RWPE2 (cell line): ENCODE data around the gene CDK12.
"Not testable (repeated sequence)": the region's sequence is repeated elsewhere in the genome, so short reads cannot be mapped to it uniquely, and the experiment has no call there.

Experiments
- ATAC-seq: fragments of 200-7000 bp; cut with Tn5 transposase; 3 replicates; pipeline ENCODE4 v1.9.1; 2021; ENCODE audit warnings: low read depth
- DNase-seq: peaks from one replicate; pipeline ENCODE4 v3.0.0-alpha.2; 2020; ENCODE audit warnings: low spot score
- H3K27ac ChIP-seq: fragments of 450-650 bp; 2 replicates; pipeline ENCODE4 v1.5.1; 2017; ENCODE audit warnings: mild to moderate bottlenecking; ENCODE audit not compliant: poor library complexity, severe bottlenecking
- H3K27me3 ChIP-seq: fragments of 250-450 bp; sonication (Bioruptor Pico); 2 replicates; pipeline ENCODE4 v1.5.1; 2021; ENCODE audit warnings: mild to moderate bottlenecking, moderate library complexity; ENCODE audit not compliant: insufficient read depth, poor library complexity, severe bottlenecking
- H3K36me3 ChIP-seq: fragments of 250-450 bp; sonication (Bioruptor Pico); 2 replicates; pipeline ENCODE4 v1.5.1; 2020; ENCODE audit warnings: low read depth, mild to moderate bottlenecking, moderate library complexity
- H3K4me1 ChIP-seq: fragments of 250-450 bp; sonication (Bioruptor Pico); 2 replicates; pipeline ENCODE4 v1.5.1; 2021; ENCODE audit warnings: mild to moderate bottlenecking, moderate library complexity; ENCODE audit not compliant: insufficient read depth, poor library complexity, severe bottlenecking
- H3K4me3 ChIP-seq: fragments of 250-450 bp; sonication (Bioruptor Pico); 2 replicates; pipeline ENCODE4 v1.5.1; 2021; ENCODE audit warnings: mild to moderate bottlenecking, moderate library complexity; ENCODE audit not compliant: severe bottlenecking
- H3K9me3 ChIP-seq: fragments of 250-450 bp; sonication (Bioruptor Pico); 2 replicates; pipeline ENCODE4 v1.5.1; 2021; ENCODE audit warnings: mild to moderate bottlenecking, moderate library complexity; ENCODE audit not compliant: severe bottlenecking
- TF ChIP-seq, protein P1 (sequence below): fragments of 450-650 bp; IDR thresholded peaks from one replicate; pipeline ENCODE4 v1.5.1; 2017; ENCODE audit warnings: mild to moderate bottlenecking, moderate library complexity; ENCODE audit not compliant: poor library complexity, severe bottlenecking

Gene CDK12

DNA sequence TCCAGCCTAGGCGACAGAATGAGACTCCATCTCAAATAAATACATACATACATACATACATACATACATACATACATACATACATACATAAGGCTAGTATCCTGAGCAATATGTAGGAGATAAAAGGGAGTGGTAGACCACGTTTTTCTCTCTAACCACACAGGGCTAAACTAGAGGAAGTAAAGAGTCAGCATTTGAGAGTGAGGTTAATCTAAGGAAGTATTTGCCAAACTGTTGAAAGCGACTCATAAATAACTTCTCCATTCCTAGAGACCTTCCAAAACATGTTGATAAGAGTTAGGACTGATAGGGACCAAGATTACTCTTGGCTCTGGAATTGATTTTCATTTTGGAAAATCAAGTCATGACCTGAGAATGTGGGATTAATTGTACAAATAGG is 77.6 kb downstream of the CDK12 start:
- Histone ChIP-seq H3K27ac (no peak overlapping the region), H3K36me3 (no peaks in the 10 kb centered on the region), H3K9me3 (no peaks in the 10 kb centered on the region), H3K4me1 (peaks cover 5% of the 10 kb centered on the region), H3K4me3 (no peak overlapping the region), H3K27me3 (no peaks in the 10 kb centered on the region)
- TF ChIP-seq, protein P1, sequence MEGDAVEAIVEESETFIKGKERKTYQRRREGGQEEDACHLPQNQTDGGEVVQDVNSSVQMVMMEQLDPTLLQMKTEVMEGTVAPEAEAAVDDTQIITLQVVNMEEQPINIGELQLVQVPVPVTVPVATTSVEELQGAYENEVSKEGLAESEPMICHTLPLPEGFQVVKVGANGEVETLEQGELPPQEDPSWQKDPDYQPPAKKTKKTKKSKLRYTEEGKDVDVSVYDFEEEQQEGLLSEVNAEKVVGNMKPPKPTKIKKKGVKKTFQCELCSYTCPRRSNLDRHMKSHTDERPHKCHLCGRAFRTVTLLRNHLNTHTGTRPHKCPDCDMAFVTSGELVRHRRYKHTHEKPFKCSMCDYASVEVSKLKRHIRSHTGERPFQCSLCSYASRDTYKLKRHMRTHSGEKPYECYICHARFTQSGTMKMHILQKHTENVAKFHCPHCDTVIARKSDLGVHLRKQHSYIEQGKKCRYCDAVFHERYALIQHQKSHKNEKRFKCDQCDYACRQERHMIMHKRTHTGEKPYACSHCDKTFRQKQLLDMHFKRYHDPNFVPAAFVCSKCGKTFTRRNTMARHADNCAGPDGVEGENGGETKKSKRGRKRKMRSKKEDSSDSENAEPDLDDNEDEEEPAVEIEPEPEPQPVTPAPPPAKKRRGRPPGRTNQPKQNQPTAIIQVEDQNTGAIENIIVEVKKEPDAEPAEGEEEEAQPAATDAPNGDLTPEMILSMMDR = no peak
- DNase-seq = no peak
- ATAC-seq = no peak; the same call in 2 of the 3 replicates

DNA sequence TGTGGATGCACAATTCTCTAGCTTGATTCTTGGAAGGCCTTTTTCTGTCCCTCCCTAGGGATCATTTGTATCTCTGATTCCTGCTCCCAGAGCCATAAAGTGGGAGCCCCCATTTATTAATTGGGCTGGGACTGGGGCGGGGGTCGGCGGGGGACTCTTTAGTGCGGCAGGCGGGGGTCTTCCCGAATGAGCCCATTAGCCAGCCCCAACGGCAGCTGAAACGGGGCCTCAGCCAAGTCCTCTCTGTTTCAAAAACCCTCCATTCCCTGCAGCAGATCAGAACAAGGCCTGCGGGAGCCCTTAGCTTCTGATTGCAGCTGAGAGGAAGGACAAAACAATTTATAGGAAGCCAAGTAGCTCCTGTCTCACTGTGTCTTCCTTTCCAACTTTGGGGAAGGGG is 79.3 kb downstream of the CDK12 start:
- Histone ChIP-seq H3K36me3 (no peaks in the 10 kb centered on the region), H3K9me3 (no peaks in the 10 kb centered on the region), H3K4me3 (no peak overlapping the region), H3K4me1 (no peaks in the 10 kb centered on the region), H3K27me3 (no peaks in the 10 kb centered on the region), H3K27ac (no peak overlapping the region)
- ATAC-seq = no peak
- TF ChIP-seq, protein P1 = no peak
- DNase-seq = no peak

DNA sequence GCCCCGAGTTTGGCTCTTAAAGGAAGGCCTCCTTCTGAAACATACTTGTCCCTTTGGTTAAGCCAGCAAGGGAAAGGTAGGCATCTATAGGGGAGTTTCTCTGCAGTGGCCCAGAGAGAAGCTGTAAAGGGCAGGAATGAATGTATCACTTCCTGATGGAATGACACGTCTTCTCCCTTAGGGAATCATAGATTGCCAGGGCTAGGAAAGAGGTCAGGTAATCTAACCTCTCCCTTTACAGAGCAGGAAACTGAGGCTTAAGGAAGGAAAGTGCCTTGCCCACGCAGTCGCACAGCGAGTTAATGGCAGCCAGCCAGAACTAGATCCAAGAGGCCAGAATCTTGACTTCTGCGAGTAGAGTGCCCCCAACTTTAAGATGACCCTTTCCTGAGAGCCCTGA is 80.4 kb downstream of the CDK12 start:
- Histone ChIP-seq H3K27me3 (no peaks in the 10 kb centered on the region), H3K9me3 (no peaks in the 10 kb centered on the region), H3K4me1 (no peaks in the 10 kb centered on the region), H3K27ac (no peak overlapping the region), H3K4me3 (no peak overlapping the region), H3K36me3 (no peaks in the 10 kb centered on the region)
- DNase-seq (no peak), ATAC-seq (no peak)
- TF ChIP-seq, protein P1 = no peak

DNA sequence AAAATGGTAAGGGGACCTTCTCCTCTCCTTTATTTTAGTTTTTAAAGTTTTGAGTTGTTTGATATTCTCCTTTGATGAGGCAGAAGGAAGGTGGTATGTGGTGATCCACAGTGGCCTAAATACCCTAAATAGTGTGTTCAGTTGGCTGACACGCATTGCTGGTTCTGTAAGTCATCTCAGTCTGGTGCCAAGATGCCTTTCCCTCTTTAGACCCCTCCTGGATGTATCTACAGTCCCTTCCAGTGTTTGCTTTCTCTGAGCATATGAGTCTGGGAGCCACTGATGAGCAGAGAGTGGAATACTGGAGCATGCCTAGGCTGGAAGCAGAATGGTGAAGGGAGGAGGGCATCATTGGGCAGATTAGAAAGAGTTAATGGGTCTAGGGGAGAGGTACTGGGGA is 81.9 kb downstream of the CDK12 start:
- no peak for ATAC-seq
- no peaks in the 10 kb centered on the region for H3K4me1 ChIP-seq
- no peak for DNase-seq

DNA sequence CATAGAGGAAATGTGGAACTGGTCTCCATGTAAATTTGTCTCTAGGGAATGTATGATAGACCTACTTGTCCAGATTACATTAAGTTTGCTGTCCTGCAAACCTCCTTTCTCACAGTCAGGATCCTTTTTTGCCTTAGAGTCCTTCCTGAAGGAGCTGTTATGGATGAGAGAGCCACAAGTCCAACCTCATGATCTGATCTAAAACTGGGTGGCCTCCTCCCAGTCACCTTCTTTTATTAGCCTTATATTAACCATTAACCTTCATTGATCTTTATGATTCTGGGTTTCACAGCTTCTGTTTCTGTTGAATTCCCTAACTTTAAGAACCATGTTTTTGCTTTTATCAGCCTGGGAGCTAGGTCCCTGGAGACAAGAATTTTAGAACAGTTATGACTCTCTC is 82.4 kb downstream of the CDK12 start:
- Histone ChIP-seq H3K27ac (no peak overlapping the region), H3K27me3 (no peaks in the 10 kb centered on the region), H3K9me3 (no peaks in the 10 kb centered on the region), H3K36me3 (peaks cover 6% of the 10 kb centered on the region; the same call in 1 of the 2 replicates), H3K4me3 (no peak overlapping the region), H3K4me1 (no peaks in the 10 kb centered on the region)
- TF ChIP-seq, protein P1 = no peak
- DNase-seq (no peak), ATAC-seq (no peak)

More for the DNA sequence above, 81.9 kb downstream of the CDK12 start:
- H3K27me3 ChIP-seq = no peaks in the 10 kb centered on the region
- TF ChIP-seq, protein P1 = no peak
- H3K9me3 ChIP-seq = no peaks in the 10 kb centered on the region
- H3K36me3 ChIP-seq = peaks cover 1% of the 10 kb centered on the region; the same call in 1 of the 2 replicates
- H3K4me3 ChIP-seq = no peak overlapping the region
- no peak overlapping the region for H3K27ac ChIP-seq

DNA sequence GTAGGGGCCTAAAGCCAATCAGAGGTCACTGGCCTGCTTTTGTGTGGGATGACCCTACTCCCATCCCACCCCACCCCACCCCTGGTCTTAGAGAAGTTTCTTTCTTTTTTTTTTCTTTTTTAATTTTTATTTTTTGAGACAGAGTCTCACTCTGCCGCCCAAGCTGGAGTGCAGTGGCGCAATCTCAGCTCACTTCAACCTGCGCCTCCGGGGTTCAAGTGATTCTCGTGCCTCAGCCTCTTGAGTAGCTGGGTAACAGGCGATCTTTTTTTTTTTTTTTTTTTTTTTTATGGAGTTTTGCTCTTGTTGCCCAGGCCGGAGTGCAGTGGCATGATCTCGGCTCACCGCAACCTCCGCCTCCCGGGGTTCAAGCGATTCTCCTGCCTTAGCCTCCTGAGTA is 83.1 kb downstream of the CDK12 start:
- H3K9me3 ChIP-seq, H3K4me3 ChIP-seq, H3K27ac ChIP-seq, H3K4me1 ChIP-seq, DNase-seq, ATAC-seq, H3K36me3 ChIP-seq, H3K27me3 ChIP-seq: not testable (repeated sequence)
